Stomach (tissue), 4 donors: ENCODE data around the gene PSMB5.

ENCODE experiments used
- CTCF ChIP-seq, 7 experiments: fragments of 450-650 bp in 4 of 7; fragments of 200-600 bp in 3 of 7; sonication (generic) in 3 of 7; IDR thresholded peaks; one replicate each; pipeline ENCODE4 v1.5.1; 2016 to 2019; ENCODE audit warnings: antibody characterized with exemption in 7 of 7, control low read depth in 2 of 7, mild to moderate bottlenecking in 1 of 7
- EP300 ChIP-seq: sonication (generic); formaldehyde crosslinking; IDR thresholded peaks from one replicate; pipeline ENCODE4 v1.6.1; 2017; ENCODE audit warnings: antibody characterized with exemption
- POLR2A ChIP-seq, 4 donors: fragments of 450-650 bp; IDR thresholded peaks; one replicate each; pipeline ENCODE4 v1.6.1; 2016; ENCODE audit warnings: antibody characterized with exemption in 4 of 4, control low read depth in 2 of 4, mild to moderate bottlenecking in 1 of 4, moderate library complexity in 1 of 4
- POLR2AphosphoS5 ChIP-seq, 3 donors: sonication (generic); formaldehyde crosslinking; IDR thresholded peaks; one replicate each; pipeline ENCODE4 v1.6.1; 2016; ENCODE audit warnings: antibody characterized with exemption in 3 of 3

DNA sequence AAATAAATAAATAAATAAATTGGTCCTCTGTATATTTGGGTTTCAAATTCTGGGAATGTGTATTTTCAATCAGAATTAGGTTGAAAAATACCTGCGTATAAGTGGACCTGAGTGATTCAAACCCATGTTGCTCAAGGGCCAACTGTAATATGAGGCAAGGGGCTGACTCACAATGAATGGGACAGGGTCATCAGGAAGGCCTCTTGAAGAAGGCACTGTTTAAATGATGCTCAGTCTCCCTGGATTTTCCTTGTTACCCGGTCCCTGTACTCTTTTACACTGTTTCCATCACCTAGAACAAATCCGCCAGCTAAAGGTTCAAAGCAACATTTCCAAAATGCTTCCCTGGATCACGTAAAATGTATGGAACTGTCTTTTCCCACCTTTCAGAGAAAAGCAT, 3.8 kb downstream of the PSMB5 start:
- TF ChIP-seq POLR2A (IDR thresholded peaks at IDR 0.05), result no peak
- TF ChIP-seq CTCF (IDR thresholded peaks at IDR 0.05), result no peak
- TF ChIP-seq EP300, result no peak
- no peak for TF ChIP-seq POLR2AphosphoS5 (IDR thresholded peaks at IDR 0.05)
